ENCODE results near the gene CGRRF1.
A peak's percentile ranks its signal among the peaks of the same experiment; 100 is the strongest.

The CGRRF1 gene

DNA sequence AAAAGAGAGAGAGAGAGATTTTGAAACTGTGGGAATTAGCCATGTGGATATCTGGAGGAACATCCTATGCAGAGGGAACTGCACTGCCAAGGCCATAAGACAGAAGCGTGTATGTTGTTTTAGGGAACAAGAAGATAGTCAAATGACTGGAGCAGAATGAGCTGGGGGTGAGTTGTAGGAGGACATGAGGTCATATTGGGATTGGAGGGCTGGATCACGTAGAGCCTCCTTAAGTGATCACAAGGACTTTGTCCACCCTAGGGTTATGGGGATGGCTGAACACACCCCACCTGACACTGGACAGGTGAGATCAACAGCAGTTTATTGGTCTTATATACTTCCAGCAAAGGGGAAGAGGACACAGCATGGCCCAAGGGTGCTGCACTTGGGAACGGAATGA, 8.2 kb upstream of the CGRRF1 start:
- no peak overlapping the region for H3K27ac ChIP-seq
- TF ChIP-seq, protein P1, sequence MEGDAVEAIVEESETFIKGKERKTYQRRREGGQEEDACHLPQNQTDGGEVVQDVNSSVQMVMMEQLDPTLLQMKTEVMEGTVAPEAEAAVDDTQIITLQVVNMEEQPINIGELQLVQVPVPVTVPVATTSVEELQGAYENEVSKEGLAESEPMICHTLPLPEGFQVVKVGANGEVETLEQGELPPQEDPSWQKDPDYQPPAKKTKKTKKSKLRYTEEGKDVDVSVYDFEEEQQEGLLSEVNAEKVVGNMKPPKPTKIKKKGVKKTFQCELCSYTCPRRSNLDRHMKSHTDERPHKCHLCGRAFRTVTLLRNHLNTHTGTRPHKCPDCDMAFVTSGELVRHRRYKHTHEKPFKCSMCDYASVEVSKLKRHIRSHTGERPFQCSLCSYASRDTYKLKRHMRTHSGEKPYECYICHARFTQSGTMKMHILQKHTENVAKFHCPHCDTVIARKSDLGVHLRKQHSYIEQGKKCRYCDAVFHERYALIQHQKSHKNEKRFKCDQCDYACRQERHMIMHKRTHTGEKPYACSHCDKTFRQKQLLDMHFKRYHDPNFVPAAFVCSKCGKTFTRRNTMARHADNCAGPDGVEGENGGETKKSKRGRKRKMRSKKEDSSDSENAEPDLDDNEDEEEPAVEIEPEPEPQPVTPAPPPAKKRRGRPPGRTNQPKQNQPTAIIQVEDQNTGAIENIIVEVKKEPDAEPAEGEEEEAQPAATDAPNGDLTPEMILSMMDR (conservative IDR thresholded peaks at IDR 0.05): no peak

DNA sequence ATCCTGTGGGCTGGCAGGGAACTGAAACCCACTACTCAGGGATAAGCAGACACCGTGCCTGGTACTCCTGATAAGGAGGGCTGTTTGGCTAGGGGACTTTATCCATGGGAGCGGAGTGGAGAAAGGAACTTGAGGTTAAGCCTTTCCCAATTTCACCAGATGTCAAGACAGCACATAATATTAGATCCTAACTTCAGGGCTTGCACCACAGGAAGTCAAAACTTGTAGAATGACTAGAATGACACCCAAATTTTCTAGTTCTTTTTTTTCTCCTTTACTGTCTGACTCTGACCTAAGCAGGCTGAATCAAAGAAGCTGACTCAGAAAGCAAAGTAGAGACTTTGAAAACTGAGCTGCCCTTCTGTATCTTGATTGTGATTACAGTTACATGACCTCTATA, 7.1 kb upstream of the CGRRF1 start:
- H3K27ac ChIP-seq: no peak overlapping the region
- TF ChIP-seq, protein P1 (conservative IDR thresholded peaks at IDR 0.05): no peak

DNA sequence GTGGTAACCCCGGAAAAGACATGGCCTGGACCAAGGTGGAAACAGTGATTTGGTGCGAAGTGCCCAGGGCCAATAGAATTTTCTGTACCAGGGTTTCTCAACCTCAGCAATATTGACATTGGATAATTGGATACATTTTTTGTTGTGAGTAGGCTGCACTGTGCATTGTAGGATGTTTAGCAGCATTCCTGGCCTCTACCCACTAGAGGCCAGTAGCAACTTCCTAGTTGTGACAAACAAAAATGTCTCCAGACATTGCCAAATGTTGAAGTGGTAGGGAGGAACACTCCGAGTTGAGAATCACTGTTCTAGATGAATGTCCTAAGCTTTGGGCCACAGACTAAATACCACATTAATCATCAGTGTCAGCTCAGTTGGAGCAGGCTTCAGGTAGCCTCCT, 6.2 kb upstream of the CGRRF1 start:
- peak overlapping the region; percentile 39; the same call in 1 of the 2 replicates for H3K27ac ChIP-seq
- TF ChIP-seq, protein P1 (conservative IDR thresholded peaks at IDR 0.05): peak; percentile 77

DNA sequence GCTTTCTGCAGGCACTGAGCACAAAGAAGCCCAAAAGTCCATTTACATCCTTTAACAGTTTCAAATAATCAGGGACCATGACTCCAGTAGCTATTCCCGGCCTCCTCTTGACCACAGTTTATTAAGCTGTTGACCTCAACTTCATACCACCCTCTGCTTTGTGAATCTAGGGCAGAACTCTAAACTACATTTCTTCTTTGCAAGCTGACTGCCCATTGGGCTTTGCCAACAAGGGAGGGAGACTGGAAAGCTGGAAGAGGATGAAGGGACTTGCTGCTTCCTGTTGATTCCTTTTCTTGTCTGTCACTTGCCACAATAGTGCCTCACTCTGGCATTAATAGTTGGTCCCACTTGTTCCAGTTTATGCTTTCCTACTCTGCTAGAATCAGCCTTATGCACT, 2.7 kb downstream of the CGRRF1 start:
- H3K27ac ChIP-seq: no peak overlapping the region
- TF ChIP-seq, protein P1 (conservative IDR thresholded peaks at IDR 0.05): no peak

DNA sequence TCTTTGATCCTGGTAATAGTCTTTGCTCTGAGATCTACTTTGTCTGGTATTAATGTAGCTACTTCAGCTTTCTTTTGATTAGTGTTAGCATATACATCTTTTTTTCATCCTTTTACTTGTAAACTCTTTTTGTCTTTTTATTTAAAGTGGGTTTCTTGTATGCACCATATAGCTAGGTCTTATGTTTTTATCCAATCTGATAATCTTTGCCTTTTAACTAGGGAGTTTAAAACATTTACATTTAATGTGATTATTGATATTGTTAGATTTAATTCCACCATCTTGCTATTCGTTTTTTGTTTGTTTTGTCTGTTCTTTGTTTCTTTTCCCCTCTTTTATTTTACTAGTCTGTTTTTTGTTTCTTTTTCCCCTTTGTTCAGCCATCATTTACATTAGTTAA, 6.0 kb downstream of the CGRRF1 start:
- TF ChIP-seq, protein P1 (conservative IDR thresholded peaks at IDR 0.05): no peak
- no peak overlapping the region for H3K27ac ChIP-seq

DNA sequence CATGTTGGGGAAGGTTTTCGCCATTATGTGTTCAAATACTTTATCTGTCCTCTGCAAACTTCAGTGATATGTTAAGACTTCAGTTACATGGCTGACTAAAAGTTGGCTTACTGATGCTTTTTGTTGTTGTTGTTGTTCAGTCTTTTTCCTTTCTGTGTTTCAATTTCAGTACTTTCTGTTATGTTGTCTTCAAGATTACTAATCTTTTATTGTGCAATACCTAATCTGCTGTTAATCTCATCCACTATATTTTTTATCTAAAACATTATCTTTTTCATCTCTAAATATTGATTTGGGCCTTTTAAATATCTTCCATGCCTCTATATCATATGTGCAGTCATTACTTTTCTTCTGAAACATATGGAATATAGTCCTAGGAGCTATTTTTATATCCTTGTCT, 7.0 kb downstream of the CGRRF1 start:
- no peak overlapping the region for H3K27ac ChIP-seq
- TF ChIP-seq, protein P1 (conservative IDR thresholded peaks at IDR 0.05): no peak

DNA sequence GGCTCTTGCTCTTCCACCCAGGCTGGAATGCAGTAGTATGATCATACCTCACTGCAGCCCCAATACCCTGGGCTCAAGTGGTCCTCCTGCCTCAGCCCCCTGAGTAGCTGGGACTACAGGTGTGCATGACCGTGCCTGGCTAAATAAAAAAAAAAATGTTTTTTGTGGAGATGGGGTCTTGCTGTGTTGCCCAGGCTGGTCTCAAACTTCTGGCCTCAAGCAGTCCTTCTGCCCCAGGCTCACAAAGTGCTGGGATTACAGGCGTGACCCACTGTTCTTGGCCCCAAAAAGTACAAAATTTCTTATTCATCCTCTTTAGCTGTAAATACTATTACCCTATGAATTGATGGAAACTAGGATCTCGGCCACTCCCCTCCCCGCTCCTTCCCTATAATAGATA, 14.7 kb downstream of the CGRRF1 start:
- TF ChIP-seq, protein P1 (conservative IDR thresholded peaks at IDR 0.05): no peak
- H3K27ac ChIP-seq: no peak overlapping the region

DNA sequence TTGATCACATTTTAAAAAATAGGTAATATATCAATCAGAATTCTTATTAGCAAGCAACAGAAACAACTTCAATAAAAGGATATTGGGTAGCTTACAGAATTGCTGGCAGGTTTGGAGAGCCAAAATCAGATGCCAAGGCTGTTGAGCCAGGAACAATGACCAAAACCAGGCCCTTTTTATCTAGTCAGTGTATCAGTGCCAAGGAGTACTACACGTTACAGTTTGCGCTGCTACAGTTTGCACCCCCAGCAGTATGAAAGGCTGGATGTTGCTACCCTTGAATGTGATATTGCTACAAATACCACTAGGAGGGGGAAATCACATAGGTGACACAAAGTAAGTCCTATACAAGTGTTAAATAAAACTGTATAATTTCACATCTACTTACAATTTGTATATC, 19.3 kb downstream of the CGRRF1 start:
- peak overlapping the region; percentile 83 for H3K27ac ChIP-seq
- TF ChIP-seq, protein P1 (conservative IDR thresholded peaks at IDR 0.05): no peak
